HCT116 (cell line): ENCODE data around the gene RIGI. TPM values are rescaled to one million over a fixed set of nuclear protein-coding genes. Genes with fewer than 3 reads are reported as not detected.

Experiments
- ATAC-seq: fragments of 200-7000 bp; cut with Tn5 transposase; 2 replicates; pipeline ENCODE4 v1.9.1; 2020; ENCODE audit warnings: mild to moderate bottlenecking, moderate library complexity
- BruUV-seq: library from RNA; stranded (reverse); fragments of 400-500 nt; replicated peaks from 2 replicates; lab custom pipeline; 2021; lab: Mats Ljungman, UMichigan
- CTCF ChIA-PET: fragments of 300-600 bp; sonication (Branson Sonifier 250); formaldehyde crosslinking; loops from one replicate; lab custom pipeline; 2021; ENCODE audit warnings: antibody characterized with exemption; lab: Charles Lee
- POLR2A ChIA-PET: fragments of 300-600, 350-600 bp; sonication (Branson Sonifier 250); formaldehyde crosslinking; loops from one replicate; lab custom pipeline; 2021; ENCODE audit warnings: antibody characterized with exemption; lab: Charles Lee
- RAD21 ChIA-PET, 2 experiments: fragments of 300-600 bp; sonication (Branson Sonifier 250); formaldehyde crosslinking; loops; one replicate each; lab custom pipeline; 2023; ENCODE audit warnings: low total read pairs in 2 of 2; ENCODE audit not compliant: uncharacterized antibody in 2 of 2, unreplicated experiment in 2 of 2, low non-redundant PET in 1 of 2; lab: Charles Lee
- DNase-seq: peaks from one replicate; pipeline ENCODE4 v3.0.0-alpha.2; 2010; ENCODE audit warnings: low read depth, low spot score
- H2AFZ ChIP-seq: fragments of 200-600 bp; shearing (Covaris generic), sonication (generic); 2 replicates; pipeline ENCODE4 v1.6.1; 2017; ENCODE audit warnings: low read depth, mixed run types, mixed read lengths, antibody characterized with exemption, low read length; ENCODE audit not compliant: poor library complexity, severe bottlenecking
- H3K27ac ChIP-seq: 2 replicates; pipeline ENCODE4 v1.5.1; 2012; ENCODE audit warnings: low read depth, low read length
- H3K27me3 ChIP-seq: fragments of 200-600 bp; sonication (generic); 2 replicates; pipeline ENCODE4 v1.6.1; 2016; ENCODE audit warnings: mixed run types, low read length, mixed read lengths; ENCODE audit not compliant: insufficient read depth
- H3K36me3 ChIP-seq, 2 experiments: fragments of 200-500 bp in 1 of 2; fragments of 200-600 bp in 1 of 2; sonication (Bioruptor generic) in 1 of 2; sonication (generic) in 1 of 2; 2 replicates each; pipeline versions ENCODE4 v1.5.1 to v1.6.1; 2014 to 2016; ENCODE audit warnings: low read length in 2 of 2, inconsistent platforms in 1 of 2, mixed read lengths in 1 of 2, mixed run types in 1 of 2; ENCODE audit not compliant: insufficient read depth in 2 of 2, control insufficient read depth in 1 of 2
- H3K4me1 ChIP-seq, 2 experiments: fragments of 200-600 bp in 1 of 2; sonication (generic) in 1 of 2; 2 replicates each; pipeline versions ENCODE4 v1.5.1 to v1.6.1; 2012 to 2017; ENCODE audit warnings: low read length in 2 of 2, inconsistent platforms in 1 of 2, mild to moderate bottlenecking in 1 of 2, mixed read lengths in 1 of 2, mixed run types in 1 of 2, moderate library complexity in 1 of 2; ENCODE audit not compliant: insufficient read depth in 2 of 2, control insufficient read depth in 1 of 2
- H3K4me2 ChIP-seq: fragments of 200-600 bp; sonication (generic); 2 replicates; pipeline ENCODE4 v1.6.1; 2017; ENCODE audit warnings: mixed run types, low read length, mixed read lengths
- H3K4me3 ChIP-seq, 2 experiments: fragments of 200-600 bp in 1 of 2; sonication (generic) in 1 of 2; replicated peaks in 1 of 2; 2 replicates each; pipeline ENCODE4 v1.5.1; 2011 to 2016; ENCODE audit warnings: low read length in 2 of 2, control low read depth in 1 of 2, low read depth in 1 of 2, mild to moderate bottlenecking in 1 of 2, mixed read lengths in 1 of 2, mixed run types in 1 of 2
- H3K79me2 ChIP-seq: fragments of 200-600 bp; sonication (generic); 2 replicates; pipeline ENCODE4 v1.6.1; 2017; ENCODE audit warnings: mild to moderate bottlenecking, mixed run types, low read length, moderate library complexity, mixed read lengths; ENCODE audit not compliant: insufficient read depth
- H3K9ac ChIP-seq: fragments of 200-600 bp; sonication (generic); 2 replicates; pipeline ENCODE4 v1.6.1; 2016; ENCODE audit warnings: low read length, mixed read lengths
- H3K9me2 ChIP-seq: fragments of 200-600 bp; sonication (generic), shearing (Covaris generic); 2 replicates; pipeline ENCODE4 v1.6.1; 2017; ENCODE audit warnings: mixed run types, mild to moderate bottlenecking, moderate library complexity; ENCODE audit not compliant: insufficient read depth
- H3K9me3 ChIP-seq, 2 experiments: fragments of 200-500 bp in 1 of 2; fragments of 200-600 bp in 1 of 2; sonication (Bioruptor generic) in 1 of 2; sonication (generic) in 1 of 2; 2 replicates each; pipeline ENCODE4 v1.6.1; 2014 to 2017; ENCODE audit warnings: low read length in 2 of 2, mixed read lengths in 2 of 2, inconsistent platforms in 1 of 2, low read depth in 1 of 2, mild to moderate bottlenecking in 1 of 2, mixed run types in 1 of 2, moderate library complexity in 1 of 2; ENCODE audit not compliant: control insufficient read depth in 1 of 2, insufficient read depth in 1 of 2
- H4K20me1 ChIP-seq: fragments of 200-600 bp; sonication (generic), shearing (Covaris generic); 2 replicates; pipeline ENCODE4 v1.6.1; 2017; ENCODE audit warnings: mixed run types, mild to moderate bottlenecking, moderate library complexity; ENCODE audit not compliant: insufficient read depth
- EZH2phosphoT487 ChIP-seq: fragments of 200-600 bp; IDR thresholded peaks from 2 replicates; pipeline ENCODE4 v1.6.1; 2018; ENCODE audit warnings: antibody characterized with exemption, borderline replicate concordance
- FOSL1 ChIP-seq: IDR thresholded peaks from 2 replicates; pipeline ENCODE4 v1.6.1; 2012; ENCODE audit warnings: low read depth
- JUND ChIP-seq: IDR thresholded peaks from 2 replicates; pipeline ENCODE4 v1.6.1; 2012
- POLR2A ChIP-seq: IDR thresholded peaks from 2 replicates; pipeline ENCODE4 v1.7.0; 2011; ENCODE audit warnings: borderline replicate concordance; ENCODE audit not compliant: insufficient read depth, insufficient read length; ENCODE audit errors: extremely low read depth
- RAD21 ChIP-seq: IDR thresholded peaks from 2 replicates; pipeline ENCODE4 v1.6.1; 2012; ENCODE audit warnings: low read depth, mild to moderate bottlenecking
- REST ChIP-seq: IDR thresholded peaks from 2 replicates; pipeline ENCODE4 v1.6.1; 2012; ENCODE audit warnings: low read depth
- SP1 ChIP-seq: IDR thresholded peaks from 2 replicates; pipeline ENCODE4 v1.6.1; 2012; ENCODE audit warnings: low read depth
- SRF ChIP-seq: IDR thresholded peaks from 2 replicates; pipeline ENCODE4 v1.6.1; 2012; ENCODE audit warnings: low read depth
- TCF7L2 ChIP-seq: IDR thresholded peaks from 2 replicates; pipeline ENCODE4 v1.7.0; 2011; ENCODE audit warnings: borderline replicate concordance, inconsistent platforms; ENCODE audit not compliant: insufficient read depth, insufficient read length; ENCODE audit errors: extremely low read depth
- ZFX ChIP-seq: fragments of 450-650 bp; IDR thresholded peaks from 2 replicates; pipeline ENCODE4 v1.6.1; 2017
- intact Hi-C: fragments of 100-400 bp; cut with micrococcal nuclease; formaldehyde crosslinking; loops from 2 replicates; pipeline ENCODE4 v1.10.0; 2022
- total RNA-seq: library from RNA; stranded (reverse); gene quantifications from one replicate; pipeline ENCODE4 v1.2.1, GENCODE V29; 2021; ENCODE audit not compliant: unreplicated experiment
- TF ChIP-seq, protein P1 (sequence below): IDR thresholded peaks from 2 replicates; pipeline ENCODE4 v1.6.1; 2012
- TF ChIP-seq, protein P2 (sequence below): IDR thresholded peaks from 2 replicates; pipeline ENCODE4 v1.6.1; 2011; ENCODE audit warnings: mild to moderate bottlenecking, low read length, moderate library complexity; ENCODE audit not compliant: insufficient replicate concordance; ENCODE audit errors: extremely low read depth

The RIGI gene
- total RNA-seq, 1 experiment from 2014 or later, result 5.5 TPM

GRCh38 chr9:32500768-32501167, 25.2 kb downstream of the RIGI start:
- H3K9me3 ChIP-seq, result no peaks in the 10 kb centered on the region
- intact Hi-C loops, result no loop called here
- POLR2A ChIA-PET, result no interaction called here
- H3K4me2 ChIP-seq, result peak overlapping the region; percentile 46
- no peaks in the 10 kb centered on the region for H3K79me2 ChIP-seq
- no peak overlapping the region for H3K9ac ChIP-seq
- CTCF ChIA-PET, result no interaction called here
- TF ChIP-seq ZFX (no peak), SP1 (0 out of 2 replicates have a peak, but pooled peaks have one; percentile 15), POLR2A (no peak), SRF (peak; percentile 77), FOSL1 (peak; percentile 30; the same call in 1 of the 2 replicates)
- TF ChIP-seq, protein P1, sequence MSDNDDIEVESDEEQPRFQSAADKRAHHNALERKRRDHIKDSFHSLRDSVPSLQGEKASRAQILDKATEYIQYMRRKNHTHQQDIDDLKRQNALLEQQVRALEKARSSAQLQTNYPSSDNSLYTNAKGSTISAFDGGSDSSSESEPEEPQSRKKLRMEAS, result no peak
- TF ChIP-seq, protein P2, sequence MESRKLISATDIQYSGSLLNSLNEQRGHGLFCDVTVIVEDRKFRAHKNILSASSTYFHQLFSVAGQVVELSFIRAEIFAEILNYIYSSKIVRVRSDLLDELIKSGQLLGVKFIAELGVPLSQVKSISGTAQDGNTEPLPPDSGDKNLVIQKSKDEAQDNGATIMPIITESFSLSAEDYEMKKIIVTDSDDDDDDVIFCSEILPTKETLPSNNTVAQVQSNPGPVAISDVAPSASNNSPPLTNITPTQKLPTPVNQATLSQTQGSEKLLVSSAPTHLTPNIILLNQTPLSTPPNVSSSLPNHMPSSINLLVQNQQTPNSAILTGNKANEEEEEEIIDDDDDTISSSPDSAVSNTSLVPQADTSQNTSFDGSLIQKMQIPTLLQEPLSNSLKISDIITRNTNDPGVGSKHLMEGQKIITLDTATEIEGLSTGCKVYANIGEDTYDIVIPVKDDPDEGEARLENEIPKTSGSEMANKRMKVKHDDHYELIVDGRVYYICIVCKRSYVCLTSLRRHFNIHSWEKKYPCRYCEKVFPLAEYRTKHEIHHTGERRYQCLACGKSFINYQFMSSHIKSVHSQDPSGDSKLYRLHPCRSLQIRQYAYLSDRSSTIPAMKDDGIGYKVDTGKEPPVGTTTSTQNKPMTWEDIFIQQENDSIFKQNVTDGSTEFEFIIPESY, result no peak
- no peak overlapping the region for H3K27ac ChIP-seq
- DNase-seq (no peak), ATAC-seq (no peak)
- BruUV-seq, result no TSS peak
- H2AFZ ChIP-seq, result no peak overlapping the region
- no peak overlapping the region for H3K4me3 ChIP-seq
- RAD21 ChIA-PET, result no interaction called here
- no peaks in the 10 kb centered on the region for H3K36me3 ChIP-seq
- no peaks in the 10 kb centered on the region for H3K9me2 ChIP-seq
- peaks cover 8 to 33% of the 10 kb centered on the region in 2 experiments; a peak in 3 of 4 replicates for H3K4me1 ChIP-seq
- H4K20me1 ChIP-seq, result no peaks in the 10 kb centered on the region
- no peaks in the 10 kb centered on the region for H3K27me3 ChIP-seq

- CTCF ChIA-PET, result no interaction called here
- no peaks in the 10 kb centered on the region for H3K27me3 ChIP-seq
- POLR2A ChIA-PET, result no interaction called here
- H3K4me1 ChIP-seq, result peaks cover 7 to 26% of the 10 kb centered on the region in 2 experiments; a peak in 3 of 4 replicates
- DNase-seq, result no peak
- ATAC-seq, result no peak
- no peak overlapping the region for H3K27ac ChIP-seq
- H3K36me3 ChIP-seq, result no peaks in the 10 kb centered on the region
- no peak overlapping the region for H3K9ac ChIP-seq
- H4K20me1 ChIP-seq, result no peaks in the 10 kb centered on the region; the same call in 1 of the 2 replicates
- no peak overlapping the region for H2AFZ ChIP-seq
- BruUV-seq, result no TSS peak
- H3K9me2 ChIP-seq, result no peaks in the 10 kb centered on the region
- TF ChIP-seq, protein P2, result no peak
- TF ChIP-seq EZH2phosphoT487 (no peak), JUND (no peak), TCF7L2 (no peak), RAD21 (no peak), SP1 (no peak), POLR2A (no peak), REST (no peak)
- H3K79me2 ChIP-seq, result no peaks in the 10 kb centered on the region
- H3K9me3 ChIP-seq, result no peaks in the 10 kb centered on the region
- intact Hi-C loops, result no loop called here
- H3K4me3 ChIP-seq, result no peak overlapping the region
- no peak overlapping the region for H3K4me2 ChIP-seq
- RAD21 ChIA-PET, result no interaction called here
Measured at GRCh38 chr9:32497921-32498320, 28.1 kb downstream of the RIGI start.
